Stomach (tissue), 4 donors: ENCODE data around the gene CDH15.

Experiments
- CTCF ChIP-seq, 7 experiments: fragments of 450-650 bp in 4 of 7; fragments of 200-600 bp in 3 of 7; sonication (generic) in 3 of 7; IDR thresholded peaks; one replicate each; pipeline ENCODE4 v1.5.1; 2016 to 2019; ENCODE audit warnings: antibody characterized with exemption in 7 of 7, control low read depth in 2 of 7, mild to moderate bottlenecking in 1 of 7
- EP300 ChIP-seq: sonication (generic); formaldehyde crosslinking; IDR thresholded peaks from one replicate; pipeline ENCODE4 v1.6.1; 2017; ENCODE audit warnings: antibody characterized with exemption
- POLR2A ChIP-seq, 4 donors: fragments of 450-650 bp; IDR thresholded peaks; one replicate each; pipeline ENCODE4 v1.6.1; 2016; ENCODE audit warnings: antibody characterized with exemption in 4 of 4, control low read depth in 2 of 4, mild to moderate bottlenecking in 1 of 4, moderate library complexity in 1 of 4

GRCh38 chr16:89153848-89154271 is 17.7 kb upstream of the CDH15 start:
- TF ChIP-seq CTCF (IDR thresholded peaks at IDR 0.05) (no peak), EP300 (no peak), POLR2A (IDR thresholded peaks at IDR 0.05) (no peak)
